Renal cortical epithelial cell (primary cell): Measurements from ENCODE around the gene SP110. TPM values are rescaled to one million over a fixed set of nuclear protein-coding genes. Genes with fewer than 3 reads are reported as not detected.
"Not testable (repeated sequence)": the region's sequence is repeated elsewhere in the genome, so short reads cannot be mapped to it uniquely, and the experiment has no call there.

Source experiments
- DNase-seq: peaks from one replicate; pipeline ENCODE4 v3.0.0-alpha.2; 2011; ENCODE audit warnings: low read depth
- total RNA-seq: library from RNA; depleted of rRNA; stranded (reverse); fragments of >200 nt; gene quantifications from 2 replicates; pipeline ENCODE4 v1.2.3, GENCODE V29; 2014

The SP110 gene
- total RNA-seq, 1 donor from 2014 or later, result 19.4 TPM

DNA sequence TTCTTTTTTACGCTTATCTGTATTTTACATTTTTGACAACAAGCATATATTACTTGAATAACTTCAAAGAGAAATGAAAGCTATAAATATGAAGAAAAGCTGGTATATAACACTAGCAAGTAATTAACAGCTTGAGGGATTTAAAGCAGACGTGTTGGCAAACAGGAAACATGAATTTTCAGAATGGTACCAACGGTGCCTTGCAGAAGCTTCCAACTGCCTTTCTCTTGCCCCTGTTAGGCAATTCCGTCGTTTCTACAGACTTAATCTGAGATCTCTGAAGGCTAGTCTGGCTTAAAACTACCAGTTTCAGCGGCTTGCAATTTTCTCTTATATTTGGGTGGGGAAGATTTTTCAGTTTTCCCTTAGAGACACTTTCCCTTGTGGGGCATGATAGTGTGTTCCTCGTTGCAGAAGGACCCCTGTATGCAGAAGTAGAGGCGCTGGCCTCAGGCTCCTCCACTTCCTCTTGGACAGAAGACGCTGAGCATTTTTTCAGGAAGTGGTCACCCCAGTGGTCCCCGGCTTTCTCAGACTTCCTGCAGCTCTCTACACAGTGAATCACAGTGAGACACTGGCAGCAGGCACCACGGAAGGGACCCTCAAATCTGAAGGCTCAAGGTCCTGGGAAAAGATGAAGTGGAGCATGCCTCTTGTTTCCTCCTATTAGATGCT lies 94.9 kb downstream of the SP110 start:
- no peak for DNase-seq

- DNase-seq, result no peak
Observed at GRCh38 chr2:230124235-230124634, 95.5 kb downstream of the SP110 start.

DNA sequence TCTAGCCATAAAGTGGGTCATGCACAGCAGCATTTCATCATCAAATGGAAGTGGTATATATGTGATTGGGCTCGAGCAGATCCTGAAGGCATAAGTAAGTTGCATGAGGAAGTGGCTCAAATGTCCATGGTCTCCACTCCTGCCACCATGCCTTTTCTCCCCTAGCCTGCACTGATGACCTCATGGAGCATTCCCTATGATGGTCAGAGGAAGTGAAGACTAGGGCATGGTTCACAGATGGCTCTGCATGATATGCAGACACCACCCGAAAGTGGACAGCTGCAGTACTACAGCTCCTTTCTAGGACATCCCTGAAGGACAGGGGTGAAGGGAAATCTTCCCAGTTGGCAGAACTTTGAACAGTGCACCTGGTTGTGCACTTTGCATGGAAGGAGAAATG lies 99.4 kb downstream of the SP110 start:
- not testable (repeated sequence) for DNase-seq

GRCh38 chr2:230119827-230120226 lies 100.0 kb downstream of the SP110 start:
- DNase-seq, result not testable (repeated sequence)

Other genes with a start within 250 kb of the SP110 start
- gene SLC16A14, start 151.1 kb downstream of the SP110 start, total RNA-seq, result 0.17 and 1.8 TPM in 2 replicates
- gene SP140, start 5.8 kb upstream of the SP110 start, total RNA-seq, result 4.3 and 5.3 TPM in 2 replicates
- 5.4 and 14.6 TPM in 2 replicates for gene SP140L, start 107.2 kb upstream of the SP110 start, total RNA-seq
- 54.0 and 88.6 TPM in 2 replicates for gene SP100, start 196.2 kb upstream of the SP110 start, total RNA-seq